H1 (cell line): ENCODE data around the gene CHST10. TPM values are rescaled to one million over a fixed set of nuclear protein-coding genes. Genes with fewer than 3 reads are reported as not detected.

ENCODE experiments used
- CTCF ChIA-PET: fragments of 300-600 bp; sonication (Branson Sonifier 250); formaldehyde crosslinking; loops from one replicate; lab custom pipeline; 2021; ENCODE audit not compliant: partially characterized antibody; lab: Charles Lee
- POLR2A ChIA-PET: fragments of 300-600 bp; sonication (Branson Sonifier 250); formaldehyde crosslinking; loops from one replicate; lab custom pipeline; 2021; ENCODE audit warnings: inconsistent platforms; ENCODE audit not compliant: partially characterized antibody; lab: Charles Lee
- DNase-seq, 2 experiments: peaks; one replicate each; pipeline versions ENCODE4 v3.0.0 to v3.0.0-alpha.2; 2010 to 2022; ENCODE audit warnings: low spot score in 2 of 2, low read depth in 1 of 2, mixed read lengths in 1 of 2
- FAIRE-seq: peaks from 2 replicates; lab custom pipeline; 2011; peaks lifted over from hg19 to GRCh38; lab: Jason Lieb, UNC
- H2AFZ ChIP-seq: 2 replicates; pipeline ENCODE4 v1.8.1; 2012; ENCODE audit warnings: low read length, inconsistent platforms
- H2AK5ac ChIP-seq: 2 replicates; pipeline ENCODE4 v1.6.1; 2013; ENCODE audit warnings: low read depth, low read length
- H2BK120ac ChIP-seq: replicated peaks from 2 replicates; pipeline ENCODE3; 2013; ENCODE audit warnings: low read depth, low read length, inconsistent platforms
- H2BK12ac ChIP-seq: 2 replicates; pipeline ENCODE4 v1.6.1; 2013; ENCODE audit warnings: low read depth, low read length
- H2BK15ac ChIP-seq: 2 replicates; pipeline ENCODE4 v1.6.1; 2013; ENCODE audit warnings: low read length
- H2BK20ac ChIP-seq: 2 replicates; pipeline ENCODE4 v1.6.1; 2013; ENCODE audit warnings: low read length
- H2BK5ac ChIP-seq: 2 replicates; pipeline ENCODE4 v1.6.1; 2013; ENCODE audit warnings: low read depth, low read length
- H3K14ac ChIP-seq: 2 replicates; pipeline ENCODE4 v1.6.1; 2013; ENCODE audit warnings: inconsistent platforms; ENCODE audit not compliant: insufficient read length
- H3K18ac ChIP-seq: 2 replicates; pipeline ENCODE4 v1.6.1; 2013; ENCODE audit warnings: low read length; ENCODE audit errors: extremely low read depth
- H3K23ac ChIP-seq: 2 replicates; pipeline ENCODE4 v1.6.1; 2013; ENCODE audit warnings: inconsistent platforms; ENCODE audit not compliant: insufficient read length
- H3K23me2 ChIP-seq: 2 replicates; pipeline ENCODE4 v1.6.1; 2013; ENCODE audit warnings: low read depth, low read length
- H3K27ac ChIP-seq: 2 replicates; pipeline ENCODE4 v1.6.1; 2011; ENCODE audit warnings: low read depth, low read length, inconsistent platforms
- H3K27me3 ChIP-seq, 4 experiments: replicated peaks in 1 of 4; 1 replicate in 1 of 4; 2 replicates in 3 of 4; pipeline versions ENCODE4 v1.6.1 to v1.8.1; 2011 to 2013; ENCODE audit warnings: low read length in 3 of 4, mild to moderate bottlenecking in 3 of 4, inconsistent platforms in 2 of 4, mixed read lengths in 2 of 4, moderate library complexity in 1 of 4; ENCODE audit not compliant: control insufficient read depth in 3 of 4, insufficient read depth in 3 of 4; ENCODE audit errors: extremely low read depth in 1 of 4
- H3K36me3 ChIP-seq, 4 experiments: 2 replicates each; pipeline versions ENCODE4 v1.6.1 to v1.8.1; 2011 to 2013; ENCODE audit warnings: mild to moderate bottlenecking in 4 of 4, low read length in 3 of 4, moderate library complexity in 2 of 4, control low read depth in 1 of 4, inconsistent platforms in 1 of 4; ENCODE audit not compliant: insufficient read depth in 4 of 4, control insufficient read depth in 2 of 4
- H3K4ac ChIP-seq: replicated peaks from 2 replicates; pipeline ENCODE3; 2013; ENCODE audit warnings: low read length, low read depth, mixed read lengths, inconsistent platforms; ENCODE audit not compliant: insufficient read length
- H3K4me1 ChIP-seq, 4 experiments: replicated peaks in 1 of 4; 1 replicate in 1 of 4; 2 replicates in 3 of 4; pipeline versions ENCODE4 v1.6.1 to v1.8.1; 2011 to 2013; ENCODE audit warnings: low read length in 3 of 4, inconsistent platforms in 2 of 4, mixed read lengths in 1 of 4; ENCODE audit not compliant: insufficient read depth in 4 of 4, control insufficient read depth in 3 of 4
- H3K4me2 ChIP-seq, 2 experiments: 2 replicates each; pipeline versions ENCODE4 v1.6.1 to v1.8.1; 2011 to 2013; ENCODE audit warnings: low read depth in 2 of 2, low read length in 2 of 2, control low read depth in 1 of 2, inconsistent platforms in 1 of 2, mild to moderate bottlenecking in 1 of 2; ENCODE audit not compliant: insufficient read depth in 1 of 2
- H3K4me3 ChIP-seq, 4 experiments: fragments of 200-600, 300-600 bp in 1 of 4; sonication (generic), shearing (Covaris generic), sonication (Bioruptor Twin) in 1 of 4; 2 replicates each; pipeline versions ENCODE4 v1.5.1 to v1.8.1; 2011 to 2016; ENCODE audit warnings: low read length in 4 of 4, low read depth in 3 of 4, control low read depth in 2 of 4, inconsistent platforms in 2 of 4, mild to moderate bottlenecking in 2 of 4, mixed read lengths in 1 of 4, moderate library complexity in 1 of 4; ENCODE audit not compliant: insufficient read depth in 2 of 4; ENCODE audit errors: extremely low read depth in 1 of 4
- H3K56ac ChIP-seq: replicated peaks from 2 replicates; pipeline ENCODE3; 2013; ENCODE audit warnings: low read depth, mild to moderate bottlenecking, mixed read lengths, low read length, inconsistent platforms; ENCODE audit not compliant: insufficient read length
- H3K79me1 ChIP-seq: 2 replicates; pipeline ENCODE4 v1.6.1; 2013; ENCODE audit warnings: low read depth, low read length, control low read depth
- H3K79me2 ChIP-seq, 2 experiments: 2 replicates each; pipeline versions ENCODE4 v1.6.1 to v1.8.1; 2012 to 2013; ENCODE audit warnings: low read length in 2 of 2, mild to moderate bottlenecking in 2 of 2, inconsistent platforms in 1 of 2; ENCODE audit not compliant: insufficient read depth in 2 of 2, control insufficient read depth in 1 of 2
- H3K9ac ChIP-seq, 4 experiments: replicated peaks in 1 of 4; 1 replicate in 1 of 4; 2 replicates in 3 of 4; pipeline versions ENCODE4 v1.6.1 to v1.8.1; 2011 to 2013; ENCODE audit warnings: low read depth in 3 of 4, low read length in 3 of 4, control low read depth in 2 of 4, mild to moderate bottlenecking in 2 of 4, moderate library complexity in 2 of 4, inconsistent platforms in 1 of 4; ENCODE audit errors: extremely low read depth in 1 of 4
- H3K9me3 ChIP-seq, 2 experiments: 2 replicates each; pipeline versions ENCODE4 v1.6.1 to v1.8.1; 2012 to 2013; ENCODE audit warnings: mild to moderate bottlenecking in 2 of 2, moderate library complexity in 2 of 2, control low read depth in 1 of 2, inconsistent platforms in 1 of 2, low read depth in 1 of 2, low read length in 1 of 2, mixed read lengths in 1 of 2; ENCODE audit not compliant: insufficient read depth in 2 of 2
- H4K20me1 ChIP-seq, 2 experiments: replicated peaks in 1 of 2; 2 replicates each; pipeline versions ENCODE3 to v1.8.1; 2011 to 2013; ENCODE audit warnings: inconsistent platforms in 2 of 2, low read length in 2 of 2, mild to moderate bottlenecking in 1 of 2; ENCODE audit not compliant: insufficient read depth in 2 of 2, control insufficient read depth in 1 of 2
- H4K5ac ChIP-seq: 2 replicates; pipeline ENCODE4 v1.6.1; 2013; ENCODE audit warnings: low read length, low read depth, mixed read lengths, inconsistent platforms; ENCODE audit not compliant: insufficient read length
- H4K8ac ChIP-seq: 2 replicates; pipeline ENCODE4 v1.8.0; 2013; ENCODE audit warnings: mild to moderate bottlenecking, moderate library complexity, low read length, inconsistent platforms; ENCODE audit not compliant: insufficient read depth; ENCODE audit errors: extremely low read depth
- H4K91ac ChIP-seq: replicated peaks from 2 replicates; pipeline ENCODE3; 2013; ENCODE audit warnings: low read length, mixed read lengths, inconsistent platforms; ENCODE audit not compliant: insufficient read length
- BACH1 ChIP-seq: IDR thresholded peaks from 2 replicates; pipeline ENCODE4 v1.6.1; 2012; ENCODE audit warnings: low read length, improper control_type of control experiment
- CBX5 ChIP-seq: fragments of 300-800, 300-1000 bp; sonication (generic); IDR thresholded peaks from 2 replicates; pipeline ENCODE4 v1.7.1; 2016; ENCODE audit warnings: antibody characterized with exemption, low read length, low read depth
- CTBP2 ChIP-seq: IDR thresholded peaks from 2 replicates; pipeline ENCODE4 v1.7.0; 2011; ENCODE audit warnings: borderline replicate concordance, mild to moderate bottlenecking, moderate library complexity, mixed read lengths, low read length; ENCODE audit not compliant: insufficient read depth, insufficient read length
- E2F6 ChIP-seq: IDR thresholded peaks from 2 replicates; pipeline ENCODE4 v1.6.1; 2012; ENCODE audit warnings: inconsistent platforms
- EZH2 ChIP-seq: fragments of 200-600 bp; sonication (generic); IDR thresholded peaks from 2 replicates; pipeline ENCODE4 v1.7.1; 2012; ENCODE audit warnings: low read depth, mild to moderate bottlenecking, moderate library complexity, low read length, inconsistent platforms; ENCODE audit not compliant: severe bottlenecking
- GTF2F1 ChIP-seq: IDR thresholded peaks from 2 replicates; pipeline ENCODE4 v1.6.1; 2012; ENCODE audit warnings: low read depth, low read length, improper control_type of control experiment, borderline replicate concordance
- JUND ChIP-seq: IDR thresholded peaks from 2 replicates; pipeline ENCODE4 v1.6.1; 2011; ENCODE audit warnings: mild to moderate bottlenecking, improper control_type of control experiment, low read length
- NANOG ChIP-seq: IDR thresholded peaks from 2 replicates; pipeline ENCODE4 v1.6.1; 2011; ENCODE audit warnings: low read length, low read depth, mild to moderate bottlenecking, inconsistent platforms; ENCODE audit not compliant: insufficient read depth, poor library complexity, severe bottlenecking
- NRF1 ChIP-seq: IDR thresholded peaks from 2 replicates; pipeline ENCODE4 v1.6.1; 2011; ENCODE audit warnings: mild to moderate bottlenecking, low read depth, low read length, improper control_type of control experiment
- POLR2A ChIP-seq, 2 experiments: IDR thresholded peaks; 1 replicate in 1 of 2; 2 replicates in 1 of 2; pipeline ENCODE4 v1.6.1; 2011; ENCODE audit warnings: low read depth in 2 of 2, low read length in 2 of 2, mild to moderate bottlenecking in 2 of 2; ENCODE audit errors: control extremely low read depth in 1 of 2
- RBBP5 ChIP-seq: IDR thresholded peaks from 2 replicates; pipeline ENCODE4 v1.7.1; 2012; ENCODE audit warnings: low read depth, mild to moderate bottlenecking, inconsistent platforms, low read length, moderate library complexity, borderline replicate concordance
- TAF1 ChIP-seq: IDR thresholded peaks from 2 replicates; pipeline ENCODE4 v1.6.1; 2011; ENCODE audit warnings: mild to moderate bottlenecking, low read depth, low read length
- TCF12 ChIP-seq: IDR thresholded peaks from 2 replicates; pipeline ENCODE4 v1.6.1; 2011; ENCODE audit warnings: low read depth, mild to moderate bottlenecking, low read length
- ZNF274 ChIP-seq: IDR thresholded peaks from 2 replicates; pipeline ENCODE4 v1.7.0; 2012; ENCODE audit warnings: low read length, borderline replicate concordance; ENCODE audit errors: extremely low read depth
- WGBS, 2 experiments: shearing (Covaris generic) in 1 of 2; methylation state at CpG; one replicate each; pipeline versions ENCODE4 v1.1.6 to v1.1.7; 2013 to 2015; ENCODE audit warnings: low lambda C conversion rate in 2 of 2, mixed read lengths in 2 of 2, inconsistent platforms in 1 of 2, low coverage in 1 of 2, missing lambda C conversion rate in 1 of 2; ENCODE audit not compliant: insufficient replicate concordance in 2 of 2, insufficient coverage in 1 of 2, insufficient read length in 1 of 2; ENCODE audit errors: extremely low coverage in 1 of 2, missing lambda C conversion rate in 1 of 2; 5-methylcytosine and 5-hydroxymethylcytosine counted together
- polyA plus RNA-seq, 7 experiments: library from polyadenylated mRNA; depleted of rRNA in 3 of 7; stranded (reverse) in 5 of 7; unstranded in 2 of 7; fragments of >200 nt in 5 of 7; fragments of 200-250 nt in 2 of 7; gene quantifications; 1 replicate in 5 of 7; 2 replicates in 1 of 7; 4 replicates in 1 of 7; pipeline versions ENCODE4 v1.2.1 to v1.2.3, GENCODE V29; 2011 to 2013; ENCODE audit warnings: missing spikeins in 2 of 7, mixed read lengths in 2 of 7
- total RNA-seq: library from RNA; stranded (reverse); fragmentation: NEBNext Ultra II Directional; extraction: Animal tissue kit (Norgen Biotek cat#: 25700); gene quantifications from 2 replicates; pipeline ENCODE4 v1.2.1, GENCODE V29; 2021

CHST10 gene
- total and polyA plus RNA-seq, 2 of the 8 experiments (the other 6 are each of a cell fraction or from before 2014, with no cell fraction given): 27.3 to 29.1 TPM

GRCh38 chr2:100392715-100393114 lies 24.8 kb downstream of the CHST10 start:
- no peaks in the 10 kb centered on the region for H3K27me3 ChIP-seq
- no peaks in the 10 kb centered on the region for H3K79me1 ChIP-seq
- H2AFZ ChIP-seq: no peak overlapping the region
- H2AK5ac ChIP-seq: no peak overlapping the region
- peaks cover 0 to 3% of the 10 kb centered on the region in 2 experiments for H4K20me1 ChIP-seq
- 0 out of 2 replicates have a peak, but pooled peaks cover 1% of the 10 kb centered on the region for H3K23me2 ChIP-seq
- no peak overlapping the region for H2BK120ac ChIP-seq
- H4K5ac ChIP-seq: no peak overlapping the region
- H3K56ac ChIP-seq: no peak overlapping the region
- no peak overlapping the region for H3K23ac ChIP-seq
- H3K4me1 ChIP-seq: peaks cover 0 to 2% (median 0%) of the 10 kb centered on the region in 4 experiments; a peak in 1 of 7 replicates
- H3K4me3 ChIP-seq: no peak overlapping the region
- no peak overlapping the region for H3K18ac ChIP-seq
- H3K9ac ChIP-seq: no peak overlapping the region
- FAIRE-seq (no peak), DNase-seq (no peak)
- CTCF ChIA-PET: interaction anchor here (4.2 to 8.3 kb wide), 2 partner anchors 13 to 130 kb away, joined by 30 to 70 read pairs; no protein-coding TSS in a partner anchor
- peaks cover 2 to 23% (median 22%) of the 10 kb centered on the region in 4 experiments for H3K36me3 ChIP-seq
- H3K9me3 ChIP-seq: no peaks in the 10 kb centered on the region
- H2BK12ac ChIP-seq: no peak overlapping the region
- H2BK20ac ChIP-seq: no peak overlapping the region
- POLR2A ChIA-PET: no interaction called here
- H3K4me2 ChIP-seq: no peak overlapping the region
- no peak overlapping the region for H4K8ac ChIP-seq
- no peak overlapping the region for H2BK5ac ChIP-seq
- H3K27ac ChIP-seq: no peak overlapping the region
- H2BK15ac ChIP-seq: no peak overlapping the region
- 92% methylated on average over 8 of the region's 8 CpGs; no CpG with 5 or more reads in 1 of the 2 experiments for WGBS, 2 experiments
- H3K14ac ChIP-seq: no peak overlapping the region
- H4K91ac ChIP-seq: no peak overlapping the region
- no peaks in the 10 kb centered on the region for H3K79me2 ChIP-seq
- H3K4ac ChIP-seq: no peak overlapping the region
- no peak for TF ChIP-seq TCF12
- TF ChIP-seq JUND: no peak
- TF ChIP-seq POLR2A (IDR thresholded peaks at IDR 0.05; ENCODE audit: control extremely low read depth in 1 of 2, low read depth in 2 of 2, low read length in 2 of 2): no peak
- TF ChIP-seq RBBP5: no peak
- no peak for TF ChIP-seq CBX5
- no peak for TF ChIP-seq EZH2
- no peak for TF ChIP-seq CTBP2
- no peak for TF ChIP-seq GTF2F1
- TF ChIP-seq E2F6: no peak
- TF ChIP-seq NRF1: no peak
- no peak for TF ChIP-seq ZNF274
- TF ChIP-seq TAF1: no peak
- no peak for TF ChIP-seq NANOG
- TF ChIP-seq BACH1: no peak
